Thyroid gland (tissue), 4 donors: Measurements from ENCODE around the gene CLEC11A. TPM values are rescaled to one million over a fixed set of nuclear protein-coding genes. Genes with fewer than 3 reads are reported as not detected.

ENCODE experiments used
- DNase-seq, 2 donors: peaks; one replicate each; pipeline ENCODE4 v3.0.0-alpha.2; 2019
- H3K27ac ChIP-seq, 3 donors: fragments of 200-600 bp; sonication (generic); 1 replicate in 2 of 3; 2 replicates in 1 of 3; pipeline ENCODE4 v1.5.1; 2016 to 2019; ENCODE audit warnings: mild to moderate bottlenecking in 1 of 3, moderate library complexity in 1 of 3
- H3K27me3 ChIP-seq: fragments of 200-600 bp; sonication (generic); one replicate; pipeline ENCODE4 v1.5.1; 2019
- H3K36me3 ChIP-seq, 2 donors: fragments of 200-600 bp; sonication (generic); one replicate each; pipeline ENCODE4 v1.5.1; 2016 to 2019
- H3K4me1 ChIP-seq, 2 donors: fragments of 200-600 bp; sonication (generic); one replicate each; pipeline ENCODE4 v1.5.1; 2017 to 2019
- H3K4me3 ChIP-seq, 3 donors: fragments of 200-600 bp; sonication (generic); replicated peaks in 1 of 3; 1 replicate in 2 of 3; 2 replicates in 1 of 3; pipeline ENCODE4 v1.5.1; 2016; ENCODE audit warnings: mild to moderate bottlenecking in 1 of 3
- H3K9me3 ChIP-seq: fragments of 200-600 bp; sonication (generic); one replicate; pipeline ENCODE4 v1.5.1; 2017
- POLR2A ChIP-seq, 2 donors: fragments of 450-650 bp; IDR thresholded peaks; one replicate each; pipeline ENCODE4 v1.6.1; 2017; ENCODE audit warnings: antibody characterized with exemption in 2 of 2, mild to moderate bottlenecking in 2 of 2, moderate library complexity in 1 of 2
- WGBS, 2 donors: methylation state at CpG; one replicate each; pipeline ENCODE4 v1.1.5; 2017; 5-methylcytosine and 5-hydroxymethylcytosine counted together
- intact Hi-C: fragments of 100-400 bp; cut with DNase I; formaldehyde crosslinking; loops from one replicate; pipeline ENCODE4 v1.15.1; 2023
- total RNA-seq, 4 donors: library from RNA; depleted of rRNA; stranded (reverse); fragments of >200 nt; gene quantifications; one replicate each; pipeline ENCODE4 v1.2.3, GENCODE V29; 2016
- TF ChIP-seq, protein P1 (sequence below), 6 experiments: fragments of 200-600 bp in 3 of 6; fragments of 450-650 bp in 3 of 6; sonication (generic) in 3 of 6; IDR thresholded peaks; one replicate each; pipeline ENCODE4 v1.5.1; 2016 to 2019; ENCODE audit warnings: antibody characterized with exemption in 6 of 6, mild to moderate bottlenecking in 2 of 6, inconsistent platforms in 1 of 6, moderate library complexity in 1 of 6

Gene CLEC11A
- total RNA-seq, 4 donors from 2014 or later: 5.0 to 16.0 (median 8.9) TPM

DNA sequence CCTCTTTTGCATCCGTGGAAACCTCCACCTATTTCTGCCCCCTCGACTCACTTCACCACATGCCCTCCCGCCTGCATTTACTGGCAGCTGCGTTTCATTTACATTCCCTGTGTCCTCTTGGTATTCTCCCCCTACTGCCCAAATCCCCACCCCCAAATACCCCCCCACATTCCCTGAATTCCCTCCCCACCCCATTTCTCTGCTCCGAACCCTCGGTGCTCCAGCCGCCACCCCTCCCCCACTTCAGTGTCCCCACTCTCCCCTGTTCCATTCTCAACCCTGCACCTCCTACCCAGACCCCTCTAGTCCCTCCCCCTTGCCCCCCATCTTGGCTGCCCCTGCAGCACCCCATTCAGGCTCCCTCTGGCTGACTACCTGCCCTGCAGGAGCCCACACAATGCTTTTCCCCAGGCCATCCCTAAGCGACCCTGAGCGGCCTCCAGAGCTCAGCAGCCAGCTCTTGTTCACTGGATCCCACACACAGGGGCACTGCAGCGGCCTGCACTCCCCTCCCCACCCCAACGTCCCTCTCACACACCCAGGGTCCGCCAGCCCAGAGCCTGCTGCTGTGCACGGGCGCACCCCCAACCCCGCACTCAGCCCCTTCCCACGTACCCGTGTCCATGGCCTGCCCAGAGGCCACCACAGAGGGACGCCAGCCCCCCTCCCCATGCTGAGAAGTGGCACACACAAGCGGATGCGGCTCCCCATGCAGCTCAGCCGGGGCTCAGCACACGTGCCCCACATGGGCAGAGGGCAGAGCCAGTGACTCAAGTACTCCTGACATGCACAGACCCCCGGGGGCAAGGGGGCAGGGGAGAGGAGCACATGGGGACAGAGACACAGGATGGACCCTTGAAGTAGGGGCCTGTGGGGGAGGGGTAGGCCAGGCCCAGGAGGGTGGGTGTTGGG, 29.8 kb upstream of the CLEC11A start:
- Histone ChIP-seq H3K4me1 (no peaks in the 10 kb centered on the region), H3K4me3 (no peak overlapping the region), H3K27me3 (peaks cover 5% of the 10 kb centered on the region), H3K36me3 (no peaks in the 10 kb centered on the region), H3K27ac (no peak overlapping the region), H3K9me3 (no peaks in the 10 kb centered on the region)
- DNase-seq: no peak
- 6 to 17% methylated on average over 14 to 19 of the region's 23 CpGs for WGBS, 2 donors
- intact Hi-C loops: no loop called here
- TF ChIP-seq POLR2A (IDR thresholded peaks at IDR 0.05): no peak
- TF ChIP-seq, protein P1, sequence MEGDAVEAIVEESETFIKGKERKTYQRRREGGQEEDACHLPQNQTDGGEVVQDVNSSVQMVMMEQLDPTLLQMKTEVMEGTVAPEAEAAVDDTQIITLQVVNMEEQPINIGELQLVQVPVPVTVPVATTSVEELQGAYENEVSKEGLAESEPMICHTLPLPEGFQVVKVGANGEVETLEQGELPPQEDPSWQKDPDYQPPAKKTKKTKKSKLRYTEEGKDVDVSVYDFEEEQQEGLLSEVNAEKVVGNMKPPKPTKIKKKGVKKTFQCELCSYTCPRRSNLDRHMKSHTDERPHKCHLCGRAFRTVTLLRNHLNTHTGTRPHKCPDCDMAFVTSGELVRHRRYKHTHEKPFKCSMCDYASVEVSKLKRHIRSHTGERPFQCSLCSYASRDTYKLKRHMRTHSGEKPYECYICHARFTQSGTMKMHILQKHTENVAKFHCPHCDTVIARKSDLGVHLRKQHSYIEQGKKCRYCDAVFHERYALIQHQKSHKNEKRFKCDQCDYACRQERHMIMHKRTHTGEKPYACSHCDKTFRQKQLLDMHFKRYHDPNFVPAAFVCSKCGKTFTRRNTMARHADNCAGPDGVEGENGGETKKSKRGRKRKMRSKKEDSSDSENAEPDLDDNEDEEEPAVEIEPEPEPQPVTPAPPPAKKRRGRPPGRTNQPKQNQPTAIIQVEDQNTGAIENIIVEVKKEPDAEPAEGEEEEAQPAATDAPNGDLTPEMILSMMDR (IDR thresholded peaks at IDR 0.05): no peak

DNA sequence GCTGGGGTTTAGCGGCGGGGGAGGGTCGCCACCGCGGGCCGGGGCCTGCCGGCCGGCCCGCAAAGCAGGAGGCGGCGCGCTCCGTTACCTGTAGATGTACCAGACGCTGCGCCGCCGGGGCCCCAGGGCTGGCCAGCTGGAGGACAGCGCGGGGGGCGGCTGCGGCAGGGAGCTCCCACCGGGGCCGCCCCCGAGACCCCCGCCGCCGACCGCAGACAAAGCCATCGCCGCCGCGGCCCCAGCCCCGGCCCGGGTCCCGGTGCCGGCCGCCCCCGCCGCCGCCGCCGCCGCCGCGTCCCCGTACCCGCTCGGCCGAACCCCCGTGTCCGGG, 28.4 kb upstream of the CLEC11A start:
- TF ChIP-seq, protein P1 (IDR thresholded peaks at IDR 0.05): no peak
- no peak for TF ChIP-seq POLR2A (IDR thresholded peaks at IDR 0.05)
- Histone ChIP-seq H3K27ac (no peak overlapping the region), H3K4me1 (no peaks in the 10 kb centered on the region), H3K4me3 (no peak overlapping the region), H3K27me3 (peaks cover 5% of the 10 kb centered on the region), H3K36me3 (no peaks in the 10 kb centered on the region), H3K9me3 (no peaks in the 10 kb centered on the region)
- intact Hi-C loops: no loop called here
- no peak for DNase-seq
- WGBS, 2 donors: 3% methylated on average over 9 to 14 of the region's 51 CpGs

GRCh38 chr19:50695251-50696093, 27.7 kb upstream of the CLEC11A start:
- Histone ChIP-seq H3K27ac (no peak overlapping the region), H3K9me3 (no peaks in the 10 kb centered on the region), H3K4me3 (no peak overlapping the region), H3K4me1 (no peaks in the 10 kb centered on the region), H3K36me3 (no peaks in the 10 kb centered on the region), H3K27me3 (peaks cover 5% of the 10 kb centered on the region)
- 1 to 2% methylated on average over 19 to 23 of the region's 81 CpGs for WGBS, 2 donors
- peak in 1 of 2 donors; percentile 9 for DNase-seq
- intact Hi-C loops: no loop called here
- TF ChIP-seq, protein P1 (IDR thresholded peaks at IDR 0.05): no peak
- no peak for TF ChIP-seq POLR2A (IDR thresholded peaks at IDR 0.05)

- intact Hi-C loops: no loop called here
- H3K27me3 ChIP-seq: peaks cover 5% of the 10 kb centered on the region
- H3K9me3 ChIP-seq: no peaks in the 10 kb centered on the region
- no peak for DNase-seq
- TF ChIP-seq, protein P1 (IDR thresholded peaks at IDR 0.05): no peak
- no peak for TF ChIP-seq POLR2A (IDR thresholded peaks at IDR 0.05)
- H3K27ac ChIP-seq: no peak overlapping the region
- no peak overlapping the region for H3K4me3 ChIP-seq
- no peaks in the 10 kb centered on the region for H3K4me1 ChIP-seq
- H3K36me3 ChIP-seq: no peaks in the 10 kb centered on the region
- WGBS, 2 donors: 51 to 56% methylated on average over 14 to 15 of the region's 15 CpGs
These were observed 27.1 kb upstream of the CLEC11A start for GRCh38 chr19:50696094-50696483.
